ELR (cell line): ENCODE measurements around the gene PIR.

Experiments
- DNase-seq: peaks from one replicate; pipeline ENCODE4 v3.0.0-alpha.2; 2015; ENCODE audit warnings: low read depth

The PIR gene

GRCh38 chrX:15416133-15416993, 76.8 kb downstream of the PIR start:
- DNase-seq = peak; percentile 1

GRCh38 chrX:15413101-15413500, 80.0 kb downstream of the PIR start:
- DNase-seq = no peak

- no peak for DNase-seq
Observed at GRCh38 chrX:15410947-15411346, 82.2 kb downstream of the PIR start.

- no peak for DNase-seq
Observed at GRCh38 chrX:15410430-15410829, 82.7 kb downstream of the PIR start.

GRCh38 chrX:15405846-15406245, 87.3 kb downstream of the PIR start:
- no peak for DNase-seq

GRCh38 chrX:15404401-15405096, 88.6 kb downstream of the PIR start:
- DNase-seq = no peak

GRCh38 chrX:15401378-15401777, 91.8 kb downstream of the PIR start:
- no peak for DNase-seq

GRCh38 chrX:15399962-15400391, 93.2 kb downstream of the PIR start:
- no peak for DNase-seq

- DNase-seq = no peak
Observed at GRCh38 chrX:15398874-15399273, 94.3 kb downstream of the PIR start.

GRCh38 chrX:15395789-15396188, 97.3 kb downstream of the PIR start:
- no peak for DNase-seq

GRCh38 chrX:15391850-15392249, 101.3 kb downstream of the PIR start:
- no peak for DNase-seq

GRCh38 chrX:15384304-15384703, 108.8 kb downstream of the PIR start, which contains the start of gene VEGFD:
Gene VEGFD, minus strand, starts transcription at chrX:15384413. Its CDS starts 467 bp downstream, at chrX:15383946.
- no peak for DNase-seq

GRCh38 chrX:15382813-15383212, 110.3 kb downstream of the PIR start:
- no peak for DNase-seq

- no peak for DNase-seq
Observed at GRCh38 chrX:15376956-15377355, 116.2 kb downstream of the PIR start.

GRCh38 chrX:15373976-15374375, 119.2 kb downstream of the PIR start:
- no peak for DNase-seq

GRCh38 chrX:15366506-15367352, 126.4 kb downstream of the PIR start:
- no peak for DNase-seq

GRCh38 chrX:15359701-15360100, 133.4 kb downstream of the PIR start:
- no peak for DNase-seq

- DNase-seq = no peak
Observed at GRCh38 chrX:15358533-15358932, 134.6 kb downstream of the PIR start.

- DNase-seq = no peak
Observed at GRCh38 chrX:15356444-15356843, 136.7 kb downstream of the PIR start.

- no peak for DNase-seq
Observed at GRCh38 chrX:15350329-15350996, 142.7 kb downstream of the PIR start.

GRCh38 chrX:15349046-15349445, 144.1 kb downstream of the PIR start:
- peak; percentile 58 for DNase-seq

GRCh38 chrX:15345976-15346375, 147.2 kb downstream of the PIR start:
- no peak for DNase-seq
